HCT116 (cell line): ENCODE data around the gene SKI. TPM values are rescaled to one million over a fixed set of nuclear protein-coding genes. Genes with fewer than 3 reads are reported as not detected.

Experiments used
- ATAC-seq: fragments of 200-7000 bp; cut with Tn5 transposase; 2 replicates; pipeline ENCODE4 v1.9.1; 2020; ENCODE audit warnings: mild to moderate bottlenecking, moderate library complexity
- BruUV-seq: library from RNA; stranded (reverse); fragments of 400-500 nt; replicated peaks from 2 replicates; lab custom pipeline; 2021; lab: Mats Ljungman, UMichigan
- CTCF ChIA-PET: fragments of 300-600 bp; sonication (Branson Sonifier 250); formaldehyde crosslinking; loops from one replicate; lab custom pipeline; 2021; ENCODE audit warnings: antibody characterized with exemption; lab: Charles Lee
- POLR2A ChIA-PET: fragments of 300-600, 350-600 bp; sonication (Branson Sonifier 250); formaldehyde crosslinking; loops from one replicate; lab custom pipeline; 2021; ENCODE audit warnings: antibody characterized with exemption; lab: Charles Lee
- RAD21 ChIA-PET, 2 experiments: fragments of 300-600 bp; sonication (Branson Sonifier 250); formaldehyde crosslinking; loops; one replicate each; lab custom pipeline; 2023; ENCODE audit warnings: low total read pairs in 2 of 2; ENCODE audit not compliant: uncharacterized antibody in 2 of 2, unreplicated experiment in 2 of 2, low non-redundant PET in 1 of 2; lab: Charles Lee
- DNase-seq: peaks from one replicate; pipeline ENCODE4 v3.0.0-alpha.2; 2010; ENCODE audit warnings: low read depth, low spot score
- H2AFZ ChIP-seq: fragments of 200-600 bp; shearing (Covaris generic), sonication (generic); 2 replicates; pipeline ENCODE4 v1.6.1; 2017; ENCODE audit warnings: low read depth, mixed run types, mixed read lengths, antibody characterized with exemption, low read length; ENCODE audit not compliant: poor library complexity, severe bottlenecking
- H3K27ac ChIP-seq: 2 replicates; pipeline ENCODE4 v1.5.1; 2012; ENCODE audit warnings: low read depth, low read length
- H3K27me3 ChIP-seq: fragments of 200-600 bp; sonication (generic); 2 replicates; pipeline ENCODE4 v1.6.1; 2016; ENCODE audit warnings: mixed run types, low read length, mixed read lengths; ENCODE audit not compliant: insufficient read depth
- H3K36me3 ChIP-seq, 2 experiments: fragments of 200-500 bp in 1 of 2; fragments of 200-600 bp in 1 of 2; sonication (Bioruptor generic) in 1 of 2; sonication (generic) in 1 of 2; 2 replicates each; pipeline versions ENCODE4 v1.5.1 to v1.6.1; 2014 to 2016; ENCODE audit warnings: low read length in 2 of 2, inconsistent platforms in 1 of 2, mixed read lengths in 1 of 2, mixed run types in 1 of 2; ENCODE audit not compliant: insufficient read depth in 2 of 2, control insufficient read depth in 1 of 2
- H3K4me1 ChIP-seq, 2 experiments: fragments of 200-600 bp in 1 of 2; sonication (generic) in 1 of 2; 2 replicates each; pipeline versions ENCODE4 v1.5.1 to v1.6.1; 2012 to 2017; ENCODE audit warnings: low read length in 2 of 2, inconsistent platforms in 1 of 2, mild to moderate bottlenecking in 1 of 2, mixed read lengths in 1 of 2, mixed run types in 1 of 2, moderate library complexity in 1 of 2; ENCODE audit not compliant: insufficient read depth in 2 of 2, control insufficient read depth in 1 of 2
- H3K4me2 ChIP-seq: fragments of 200-600 bp; sonication (generic); 2 replicates; pipeline ENCODE4 v1.6.1; 2017; ENCODE audit warnings: mixed run types, low read length, mixed read lengths
- H3K4me3 ChIP-seq, 2 experiments: fragments of 200-600 bp in 1 of 2; sonication (generic) in 1 of 2; replicated peaks in 1 of 2; 2 replicates each; pipeline ENCODE4 v1.5.1; 2011 to 2016; ENCODE audit warnings: low read length in 2 of 2, control low read depth in 1 of 2, low read depth in 1 of 2, mild to moderate bottlenecking in 1 of 2, mixed read lengths in 1 of 2, mixed run types in 1 of 2
- H3K79me2 ChIP-seq: fragments of 200-600 bp; sonication (generic); 2 replicates; pipeline ENCODE4 v1.6.1; 2017; ENCODE audit warnings: mild to moderate bottlenecking, mixed run types, low read length, moderate library complexity, mixed read lengths; ENCODE audit not compliant: insufficient read depth
- H3K9ac ChIP-seq: fragments of 200-600 bp; sonication (generic); 2 replicates; pipeline ENCODE4 v1.6.1; 2016; ENCODE audit warnings: low read length, mixed read lengths
- H3K9me2 ChIP-seq: fragments of 200-600 bp; sonication (generic), shearing (Covaris generic); 2 replicates; pipeline ENCODE4 v1.6.1; 2017; ENCODE audit warnings: mixed run types, mild to moderate bottlenecking, moderate library complexity; ENCODE audit not compliant: insufficient read depth
- H3K9me3 ChIP-seq, 2 experiments: fragments of 200-500 bp in 1 of 2; fragments of 200-600 bp in 1 of 2; sonication (Bioruptor generic) in 1 of 2; sonication (generic) in 1 of 2; 2 replicates each; pipeline ENCODE4 v1.6.1; 2014 to 2017; ENCODE audit warnings: low read length in 2 of 2, mixed read lengths in 2 of 2, inconsistent platforms in 1 of 2, low read depth in 1 of 2, mild to moderate bottlenecking in 1 of 2, mixed run types in 1 of 2, moderate library complexity in 1 of 2; ENCODE audit not compliant: control insufficient read depth in 1 of 2, insufficient read depth in 1 of 2
- H4K20me1 ChIP-seq: fragments of 200-600 bp; sonication (generic), shearing (Covaris generic); 2 replicates; pipeline ENCODE4 v1.6.1; 2017; ENCODE audit warnings: mixed run types, mild to moderate bottlenecking, moderate library complexity; ENCODE audit not compliant: insufficient read depth
- EZH2 ChIP-seq: fragments of 200-600 bp; sonication (generic); IDR thresholded peaks from 2 replicates; pipeline ENCODE4 v1.6.1; 2017; ENCODE audit warnings: antibody characterized with exemption, mixed run types
- EZH2phosphoT487 ChIP-seq: fragments of 200-600 bp; IDR thresholded peaks from 2 replicates; pipeline ENCODE4 v1.6.1; 2018; ENCODE audit warnings: antibody characterized with exemption, borderline replicate concordance
- FOSL1 ChIP-seq: IDR thresholded peaks from 2 replicates; pipeline ENCODE4 v1.6.1; 2012; ENCODE audit warnings: low read depth
- JUND ChIP-seq: IDR thresholded peaks from 2 replicates; pipeline ENCODE4 v1.6.1; 2012
- MAX ChIP-seq: IDR thresholded peaks from 2 replicates; pipeline ENCODE4 v1.6.1; 2012
- SIN3A ChIP-seq: IDR thresholded peaks from 2 replicates; pipeline ENCODE4 v1.6.1; 2012; ENCODE audit warnings: low read depth
- SP1 ChIP-seq: IDR thresholded peaks from 2 replicates; pipeline ENCODE4 v1.6.1; 2012; ENCODE audit warnings: low read depth
- TCF7L2 ChIP-seq: IDR thresholded peaks from 2 replicates; pipeline ENCODE4 v1.7.0; 2011; ENCODE audit warnings: borderline replicate concordance, inconsistent platforms; ENCODE audit not compliant: insufficient read depth, insufficient read length; ENCODE audit errors: extremely low read depth
- ZBTB33 ChIP-seq: IDR thresholded peaks from 2 replicates; pipeline ENCODE4 v1.6.1; 2011; ENCODE audit warnings: mild to moderate bottlenecking, low read length, moderate library complexity; ENCODE audit not compliant: insufficient replicate concordance; ENCODE audit errors: extremely low read depth
- intact Hi-C: fragments of 100-400 bp; cut with micrococcal nuclease; formaldehyde crosslinking; loops from 2 replicates; pipeline ENCODE4 v1.10.0; 2022
- total RNA-seq: library from RNA; stranded (reverse); gene quantifications from one replicate; pipeline ENCODE4 v1.2.1, GENCODE V29; 2021; ENCODE audit not compliant: unreplicated experiment

Gene SKI
- total RNA-seq, 1 experiment from 2014 or later, result 56.2 TPM

- Histone ChIP-seq H3K4me1 (no peaks in the 10 kb centered on the region), H3K27ac (no peak overlapping the region), H3K9me3 (no peaks in the 10 kb centered on the region), H3K4me3 (no peak overlapping the region), H3K79me2 (peaks cover 100% of the 10 kb centered on the region), H3K9me2 (no peaks in the 10 kb centered on the region), H4K20me1 (peaks cover 5% of the 10 kb centered on the region; the same call in 1 of the 2 replicates), H3K36me3 (peaks cover 0 to 10% of the 10 kb centered on the region in 2 experiments; a peak in 2 of 4 replicates), H3K27me3 (no peaks in the 10 kb centered on the region), H3K4me2 (no peak overlapping the region), H3K9ac (no peak overlapping the region), H2AFZ (no peak overlapping the region)
- DNase-seq (no peak), ATAC-seq (no peak)
- POLR2A ChIA-PET, result interaction anchor here (1.6 kb wide), 1 partner anchor 9 kb away, joined by 3 read pairs; no protein-coding TSS in a partner anchor
- CTCF ChIA-PET, result no interaction called here
- intact Hi-C loops, result no loop called here
- TF ChIP-seq EZH2phosphoT487, result no peak
- no peak for TF ChIP-seq FOSL1
- TF ChIP-seq SP1, result no peak
- TF ChIP-seq MAX, result no peak
- TF ChIP-seq JUND, result no peak
- no peak for TF ChIP-seq SIN3A
- no TSS peak for BruUV-seq
- RAD21 ChIA-PET, result no interaction called here
These were observed 10.4 kb downstream of the SKI start for GRCh38 chr1:2238361-2239012.

- Histone ChIP-seq H3K9ac (no peak overlapping the region), H4K20me1 (peaks cover 5% of the 10 kb centered on the region; the same call in 1 of the 2 replicates), H3K9me2 (no peaks in the 10 kb centered on the region), H3K4me3 (no peak overlapping the region), H3K27ac (no peak overlapping the region), H3K4me2 (no peak overlapping the region), H3K4me1 (no peaks in the 10 kb centered on the region), H2AFZ (no peak overlapping the region), H3K9me3 (no peaks in the 10 kb centered on the region), H3K36me3 (peaks cover 0 to 10% of the 10 kb centered on the region in 2 experiments; a peak in 2 of 4 replicates), H3K79me2 (peaks cover 100% of the 10 kb centered on the region), H3K27me3 (no peaks in the 10 kb centered on the region)
- DNase-seq (no peak), ATAC-seq (no peak)
- intact Hi-C loops, result no loop called here
- TF ChIP-seq ZBTB33 (no peak), FOSL1 (no peak), EZH2 (no peak), TCF7L2 (no peak)
- no TSS peak for BruUV-seq
- ChIA-PET POLR2A (interaction anchor here (1.6 kb wide), 1 partner anchor 10 kb away, joined by 3 read pairs; no protein-coding TSS in a partner anchor), CTCF (no interaction called here), RAD21 (no interaction called here)
These were observed 10.9 kb downstream of the SKI start for GRCh38 chr1:2239013-2239370.
